ENCODE data around the gene USP13.

DNA sequence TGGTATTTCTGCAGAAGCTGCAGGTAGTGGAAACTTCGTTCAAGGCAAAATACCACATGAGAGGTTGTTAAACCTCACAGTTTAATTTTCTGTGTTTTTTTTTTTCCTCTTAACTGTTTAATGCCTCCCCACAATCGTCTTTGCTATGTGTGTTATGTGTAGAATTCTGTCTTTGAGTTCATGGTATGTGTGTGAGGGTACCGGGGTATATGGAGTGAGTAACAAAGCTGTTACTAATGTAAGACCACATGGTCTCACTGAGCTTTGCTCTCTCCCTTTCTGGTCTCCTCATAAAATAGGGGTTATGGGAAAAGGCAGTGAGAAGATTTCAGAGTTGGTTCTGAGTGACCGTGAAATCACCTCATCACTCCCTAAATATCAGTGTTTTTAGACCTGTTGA lies 143.6 kb downstream of the USP13 start:
- TF ChIP-seq, protein P1, sequence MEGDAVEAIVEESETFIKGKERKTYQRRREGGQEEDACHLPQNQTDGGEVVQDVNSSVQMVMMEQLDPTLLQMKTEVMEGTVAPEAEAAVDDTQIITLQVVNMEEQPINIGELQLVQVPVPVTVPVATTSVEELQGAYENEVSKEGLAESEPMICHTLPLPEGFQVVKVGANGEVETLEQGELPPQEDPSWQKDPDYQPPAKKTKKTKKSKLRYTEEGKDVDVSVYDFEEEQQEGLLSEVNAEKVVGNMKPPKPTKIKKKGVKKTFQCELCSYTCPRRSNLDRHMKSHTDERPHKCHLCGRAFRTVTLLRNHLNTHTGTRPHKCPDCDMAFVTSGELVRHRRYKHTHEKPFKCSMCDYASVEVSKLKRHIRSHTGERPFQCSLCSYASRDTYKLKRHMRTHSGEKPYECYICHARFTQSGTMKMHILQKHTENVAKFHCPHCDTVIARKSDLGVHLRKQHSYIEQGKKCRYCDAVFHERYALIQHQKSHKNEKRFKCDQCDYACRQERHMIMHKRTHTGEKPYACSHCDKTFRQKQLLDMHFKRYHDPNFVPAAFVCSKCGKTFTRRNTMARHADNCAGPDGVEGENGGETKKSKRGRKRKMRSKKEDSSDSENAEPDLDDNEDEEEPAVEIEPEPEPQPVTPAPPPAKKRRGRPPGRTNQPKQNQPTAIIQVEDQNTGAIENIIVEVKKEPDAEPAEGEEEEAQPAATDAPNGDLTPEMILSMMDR (IDR thresholded peaks at IDR 0.05), result no peak
- TF ChIP-seq, protein P2, sequence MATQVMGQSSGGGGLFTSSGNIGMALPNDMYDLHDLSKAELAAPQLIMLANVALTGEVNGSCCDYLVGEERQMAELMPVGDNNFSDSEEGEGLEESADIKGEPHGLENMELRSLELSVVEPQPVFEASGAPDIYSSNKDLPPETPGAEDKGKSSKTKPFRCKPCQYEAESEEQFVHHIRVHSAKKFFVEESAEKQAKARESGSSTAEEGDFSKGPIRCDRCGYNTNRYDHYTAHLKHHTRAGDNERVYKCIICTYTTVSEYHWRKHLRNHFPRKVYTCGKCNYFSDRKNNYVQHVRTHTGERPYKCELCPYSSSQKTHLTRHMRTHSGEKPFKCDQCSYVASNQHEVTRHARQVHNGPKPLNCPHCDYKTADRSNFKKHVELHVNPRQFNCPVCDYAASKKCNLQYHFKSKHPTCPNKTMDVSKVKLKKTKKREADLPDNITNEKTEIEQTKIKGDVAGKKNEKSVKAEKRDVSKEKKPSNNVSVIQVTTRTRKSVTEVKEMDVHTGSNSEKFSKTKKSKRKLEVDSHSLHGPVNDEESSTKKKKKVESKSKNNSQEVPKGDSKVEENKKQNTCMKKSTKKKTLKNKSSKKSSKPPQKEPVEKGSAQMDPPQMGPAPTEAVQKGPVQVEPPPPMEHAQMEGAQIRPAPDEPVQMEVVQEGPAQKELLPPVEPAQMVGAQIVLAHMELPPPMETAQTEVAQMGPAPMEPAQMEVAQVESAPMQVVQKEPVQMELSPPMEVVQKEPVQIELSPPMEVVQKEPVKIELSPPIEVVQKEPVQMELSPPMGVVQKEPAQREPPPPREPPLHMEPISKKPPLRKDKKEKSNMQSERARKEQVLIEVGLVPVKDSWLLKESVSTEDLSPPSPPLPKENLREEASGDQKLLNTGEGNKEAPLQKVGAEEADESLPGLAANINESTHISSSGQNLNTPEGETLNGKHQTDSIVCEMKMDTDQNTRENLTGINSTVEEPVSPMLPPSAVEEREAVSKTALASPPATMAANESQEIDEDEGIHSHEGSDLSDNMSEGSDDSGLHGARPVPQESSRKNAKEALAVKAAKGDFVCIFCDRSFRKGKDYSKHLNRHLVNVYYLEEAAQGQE (IDR thresholded peaks at IDR 0.05; ENCODE audit: insufficient read depth in 1 of 2, low read depth in 2 of 2, low read length in 1 of 2), result no peak
- TF ChIP-seq POLR2AphosphoS5 (IDR thresholded peaks at IDR 0.05; ENCODE audit: low read depth, low read length), result no peak
